ENCODE results near the gene RNU2-63P. TPM values are rescaled to one million over a fixed set of nuclear protein-coding genes. Genes with fewer than 3 reads are reported as not detected.

Gene RNU2-63P
- 1,165 and 1,374 TPM in 2 replicates for total RNA-seq (2014; rRNA removed; shearing (Covaris generic))

DNA sequence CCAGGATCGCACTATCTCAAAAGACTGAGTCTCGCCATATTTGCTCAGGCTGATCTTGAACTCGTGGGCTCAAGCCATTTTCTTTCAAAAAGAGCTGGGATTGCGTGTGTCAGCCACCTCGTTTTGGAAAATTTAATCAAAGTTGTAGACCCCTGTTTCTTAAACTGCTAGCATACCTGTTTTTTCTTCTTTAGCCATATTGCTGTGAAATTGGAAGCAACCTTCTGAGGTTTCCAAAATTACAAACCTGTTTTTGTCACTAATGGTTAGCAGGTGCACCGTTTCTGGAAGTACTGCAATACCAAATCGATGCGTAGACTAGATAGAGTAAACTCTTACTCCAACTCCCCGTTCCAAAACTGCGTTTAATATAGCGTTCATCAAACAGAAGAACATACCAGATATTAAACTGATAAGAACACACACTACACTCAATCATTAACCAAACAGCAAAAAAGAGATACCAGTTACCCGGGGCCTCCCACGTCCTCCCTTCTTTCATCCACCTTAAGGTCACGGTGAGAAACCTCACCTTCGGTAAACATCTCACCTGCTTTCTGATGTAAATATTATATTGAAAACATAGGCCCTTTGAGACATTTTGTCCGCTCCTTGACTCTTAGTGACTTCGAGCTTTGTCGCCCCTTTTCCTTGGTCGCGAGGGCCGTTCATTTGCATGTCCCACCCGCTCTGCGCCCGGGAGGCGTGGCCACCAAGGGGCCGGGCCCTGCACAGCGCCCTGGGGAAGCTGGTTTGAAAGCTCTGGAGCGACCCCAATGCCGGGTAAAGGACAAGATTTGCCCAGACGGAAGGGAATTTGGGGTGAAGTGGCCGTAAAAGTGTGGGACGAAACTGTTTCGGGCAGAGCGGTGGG is at the start of gene RNU2-63P:
RNU2-63P (minus strand) TSS at position 462 of the 874 bp plus-strand sequence.
- Histone ChIP-seq H3K4me3 (ENCODE audit: insufficient read depth, low read depth, low read length) (peak within 1 kb of the TSS; percentile 49), H3K36me3 (replicated peaks; ENCODE audit: control insufficient read depth, insufficient read depth, low read length) (no peaks in the 10 kb centered on the region), H3K27me3 (ENCODE audit: control insufficient read depth, insufficient read depth, low read length) (no peaks in the 10 kb centered on the region)
- DNase-seq: peak; percentile 84

GRCh38 chr2:88061295-88061694 is 44.9 kb upstream of the RNU2-63P start:
- Histone ChIP-seq H3K27me3 (ENCODE audit: control insufficient read depth, insufficient read depth, low read length) (no peaks in the 10 kb centered on the region), H3K4me3 (ENCODE audit: insufficient read depth, low read depth, low read length) (no peak overlapping the region), H3K36me3 (replicated peaks; ENCODE audit: control insufficient read depth, insufficient read depth, low read length) (no peaks in the 10 kb centered on the region)
- no peak for DNase-seq

GRCh38 chr2:88060907-88061275 is 44.5 kb upstream of the RNU2-63P start:
- no peak for DNase-seq
- H3K27me3 ChIP-seq (ENCODE audit: control insufficient read depth, insufficient read depth, low read length): no peaks in the 10 kb centered on the region
- H3K36me3 ChIP-seq (replicated peaks; ENCODE audit: control insufficient read depth, insufficient read depth, low read length): no peaks in the 10 kb centered on the region
- no peak overlapping the region for H3K4me3 ChIP-seq (ENCODE audit: insufficient read depth, low read depth, low read length)

GRCh38 chr2:88059979-88060906 is 43.9 kb upstream of the RNU2-63P start:
- Histone ChIP-seq H3K36me3 (replicated peaks; ENCODE audit: control insufficient read depth, insufficient read depth, low read length) (no peaks in the 10 kb centered on the region), H3K4me3 (ENCODE audit: insufficient read depth, low read depth, low read length) (no peak overlapping the region), H3K27me3 (ENCODE audit: control insufficient read depth, insufficient read depth, low read length) (no peaks in the 10 kb centered on the region)
- DNase-seq: peak; percentile 70

- DNase-seq: no peak
- H3K27me3 ChIP-seq (ENCODE audit: control insufficient read depth, insufficient read depth, low read length): no peaks in the 10 kb centered on the region
- no peak overlapping the region for H3K4me3 ChIP-seq (ENCODE audit: insufficient read depth, low read depth, low read length)
- H3K36me3 ChIP-seq (replicated peaks; ENCODE audit: control insufficient read depth, insufficient read depth, low read length): no peaks in the 10 kb centered on the region
Measured at GRCh38 chr2:88058191-88058590, 41.8 kb upstream of the RNU2-63P start.

- DNase-seq: no peak
- Histone ChIP-seq H3K36me3 (replicated peaks; ENCODE audit: control insufficient read depth, insufficient read depth, low read length) (no peaks in the 10 kb centered on the region), H3K27me3 (ENCODE audit: control insufficient read depth, insufficient read depth, low read length) (no peaks in the 10 kb centered on the region), H3K4me3 (ENCODE audit: insufficient read depth, low read depth, low read length) (no peak overlapping the region)
Measured at GRCh38 chr2:88057437-88057844, 41.1 kb upstream of the RNU2-63P start.

DNA sequence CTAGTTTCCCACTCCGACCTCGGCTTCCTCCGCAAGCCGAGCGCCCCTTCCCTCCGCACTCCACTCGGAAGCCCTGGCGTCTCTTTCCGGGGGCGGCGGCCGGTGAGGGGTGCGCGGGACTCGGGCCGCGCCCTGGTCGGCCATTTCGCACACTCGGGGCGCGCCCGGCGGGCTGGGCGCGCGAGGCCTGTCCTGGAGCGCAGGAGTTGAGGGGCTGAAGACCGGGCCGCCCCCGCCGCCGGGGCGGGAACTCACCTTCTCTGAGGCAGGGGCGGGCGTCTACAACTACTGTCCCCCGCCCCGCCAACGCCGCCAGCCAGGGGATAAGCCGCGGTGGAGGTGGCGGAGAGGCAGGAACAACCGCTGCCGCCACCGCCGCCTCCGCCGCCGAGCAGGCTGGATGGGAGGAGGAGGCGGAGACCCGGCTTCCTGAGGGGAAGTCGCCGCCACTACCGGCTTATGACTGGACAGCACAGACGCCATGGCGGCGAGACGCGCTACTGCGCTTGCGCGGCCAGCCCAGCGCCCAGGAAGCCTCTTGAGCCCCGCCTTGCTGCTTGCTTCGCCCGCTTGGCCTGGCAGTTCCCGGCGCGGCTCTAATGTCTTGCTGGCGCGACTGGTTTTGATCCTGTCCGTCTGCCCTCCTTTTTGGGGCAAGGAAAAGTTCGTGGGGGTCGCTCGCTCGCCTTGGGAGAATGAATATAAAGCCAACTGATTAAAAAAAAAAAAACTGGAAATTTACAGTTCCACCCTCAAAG is 39.2 kb upstream of the RNU2-63P start, which contains the start of gene KRCC1:
KRCC1 (minus strand) TSS at position 413 of the 758 bp plus-strand sequence. CDS start 27,220 bp downstream, outside the sequence.
- H3K27me3 ChIP-seq (ENCODE audit: control insufficient read depth, insufficient read depth, low read length): no peaks in the 10 kb centered on the region
- peak; percentile 95 for DNase-seq

GRCh38 chr2:88054782-88055370 is 38.5 kb upstream of the RNU2-63P start:
- DNase-seq: peak; percentile 67
- no peaks in the 10 kb centered on the region for H3K36me3 ChIP-seq (replicated peaks; ENCODE audit: control insufficient read depth, insufficient read depth, low read length)
- no peaks in the 10 kb centered on the region for H3K27me3 ChIP-seq (ENCODE audit: control insufficient read depth, insufficient read depth, low read length)
- H3K4me3 ChIP-seq (ENCODE audit: insufficient read depth, low read depth, low read length): peak overlapping the region; percentile 76

More for the DNA sequence above, 39.2 kb upstream of the RNU2-63P start, which contains the start of gene KRCC1:
- H3K36me3 ChIP-seq (replicated peaks; ENCODE audit: control insufficient read depth, insufficient read depth, low read length): no peaks in the 10 kb centered on the region
- H3K4me3 ChIP-seq (ENCODE audit: insufficient read depth, low read depth, low read length): peak within 1 kb of the TSS; percentile 76

DNA sequence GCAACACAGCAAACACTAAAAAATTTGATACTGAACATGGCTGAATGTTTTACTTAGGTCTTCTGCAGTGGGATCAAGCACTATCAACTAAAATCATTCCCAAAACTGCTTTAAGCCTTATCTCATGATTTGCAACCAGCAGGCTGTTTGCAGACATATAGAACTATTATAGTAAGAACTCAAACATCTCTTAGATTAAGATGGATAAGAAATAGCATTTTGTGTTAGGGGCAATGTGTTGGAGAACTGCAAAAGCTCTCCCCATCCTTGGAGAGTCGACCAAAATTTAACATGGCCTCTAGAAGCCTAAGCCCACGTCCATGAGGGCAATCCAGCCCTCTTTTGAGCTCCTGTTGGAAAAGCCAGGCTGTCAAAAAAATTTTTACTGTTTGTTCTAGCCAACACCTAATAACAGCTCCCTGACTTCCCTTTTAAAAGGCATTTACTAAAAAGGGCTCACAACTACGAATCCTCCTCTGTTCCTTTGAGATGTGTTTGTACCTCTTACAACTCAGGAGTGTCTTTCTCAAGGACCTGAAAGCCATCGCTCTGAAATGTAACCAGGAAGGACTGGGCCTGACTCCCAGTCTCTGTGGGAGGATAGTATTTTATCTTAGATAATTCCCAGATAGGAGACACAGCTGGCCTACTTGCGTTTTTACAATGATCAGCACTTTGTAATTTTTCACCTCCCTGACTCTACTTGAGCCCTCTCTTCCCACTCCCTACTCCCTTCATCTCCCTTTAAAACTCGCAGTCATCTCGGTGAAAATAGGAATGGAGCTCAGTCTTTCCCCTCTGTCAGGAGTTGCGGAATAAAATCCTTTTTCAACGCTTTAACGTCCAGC is 37.8 kb upstream of the RNU2-63P start:
- no peaks in the 10 kb centered on the region for H3K27me3 ChIP-seq (ENCODE audit: control insufficient read depth, insufficient read depth, low read length)
- DNase-seq: no peak

DNA sequence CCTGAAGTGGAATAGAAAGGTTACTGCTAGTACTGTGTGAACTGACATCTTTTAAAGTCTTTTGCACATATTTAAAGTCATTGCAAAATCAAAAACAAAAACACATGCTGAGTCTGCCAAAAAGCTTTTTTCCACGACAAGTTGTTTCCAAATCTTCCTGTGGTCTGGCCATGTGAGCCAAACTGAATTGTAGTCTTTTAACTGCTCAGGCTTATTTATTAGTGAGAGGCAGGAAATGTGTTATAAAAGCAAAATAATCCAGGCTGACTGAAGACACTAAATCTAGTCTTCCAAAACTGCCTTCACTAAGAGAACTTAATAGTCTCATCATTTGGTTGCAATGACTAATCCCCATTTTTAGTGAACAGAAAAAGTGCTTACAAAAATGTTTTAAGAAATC is 36.9 kb upstream of the RNU2-63P start:
- Histone ChIP-seq H3K4me3 (ENCODE audit: insufficient read depth, low read depth, low read length) (no peak overlapping the region), H3K36me3 (replicated peaks; ENCODE audit: control insufficient read depth, insufficient read depth, low read length) (no peaks in the 10 kb centered on the region), H3K27me3 (ENCODE audit: control insufficient read depth, insufficient read depth, low read length) (no peaks in the 10 kb centered on the region)
- DNase-seq: no peak

More for the DNA sequence above, 37.8 kb upstream of the RNU2-63P start:
- peak overlapping the region; percentile 76 for H3K4me3 ChIP-seq (ENCODE audit: insufficient read depth, low read depth, low read length)
- H3K36me3 ChIP-seq (replicated peaks; ENCODE audit: control insufficient read depth, insufficient read depth, low read length): no peaks in the 10 kb centered on the region

- no peak overlapping the region for H3K4me3 ChIP-seq (ENCODE audit: insufficient read depth, low read depth, low read length)
- no peaks in the 10 kb centered on the region for H3K36me3 ChIP-seq (replicated peaks; ENCODE audit: control insufficient read depth, insufficient read depth, low read length)
- H3K27me3 ChIP-seq (ENCODE audit: control insufficient read depth, insufficient read depth, low read length): no peaks in the 10 kb centered on the region
- no peak for DNase-seq
Measured at GRCh38 chr2:88051792-88052191, 35.4 kb upstream of the RNU2-63P start.

DNA sequence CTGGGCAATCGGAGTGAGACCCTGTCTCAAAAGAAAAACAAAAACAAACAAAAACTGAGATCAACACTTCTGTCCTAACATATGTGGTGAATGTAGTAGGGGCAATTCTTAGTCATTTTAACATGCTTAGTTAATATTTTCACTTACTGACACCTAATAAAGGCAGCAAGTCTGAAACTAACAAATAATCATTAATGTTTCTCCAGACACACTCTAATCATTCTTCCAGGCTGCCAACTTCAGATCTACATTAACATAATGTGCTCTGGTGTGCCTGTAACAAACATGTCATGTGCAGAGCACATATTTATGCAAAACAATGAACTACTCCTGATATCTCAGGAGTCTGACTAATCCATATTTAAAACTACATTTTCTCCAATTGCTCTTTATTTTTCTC is 33.3 kb upstream of the RNU2-63P start:
- H3K4me3 ChIP-seq (ENCODE audit: insufficient read depth, low read depth, low read length): no peak overlapping the region
- no peaks in the 10 kb centered on the region for H3K36me3 ChIP-seq (replicated peaks; ENCODE audit: control insufficient read depth, insufficient read depth, low read length)
- no peak for DNase-seq
- no peaks in the 10 kb centered on the region for H3K27me3 ChIP-seq (ENCODE audit: control insufficient read depth, insufficient read depth, low read length)

DNA sequence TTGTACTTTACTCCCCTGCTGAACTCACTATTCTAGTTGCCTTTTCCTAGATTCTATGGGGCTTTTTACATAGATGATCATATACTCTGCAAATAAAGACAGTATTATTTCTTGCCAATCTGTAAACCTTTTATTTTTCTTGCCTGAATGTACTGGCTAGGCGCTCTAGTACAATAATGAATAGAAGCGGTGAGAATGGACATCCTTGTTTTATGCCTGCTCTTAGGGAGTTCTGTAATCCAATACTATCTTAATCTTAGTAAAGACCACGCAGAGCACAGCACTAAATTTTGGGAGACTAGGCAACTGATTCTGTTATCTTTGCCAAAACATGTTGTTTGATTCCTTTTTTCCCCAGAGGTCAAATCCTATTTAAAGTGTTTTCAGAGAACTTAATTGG is 32.2 kb upstream of the RNU2-63P start:
- Histone ChIP-seq H3K36me3 (replicated peaks; ENCODE audit: control insufficient read depth, insufficient read depth, low read length) (no peaks in the 10 kb centered on the region), H3K27me3 (ENCODE audit: control insufficient read depth, insufficient read depth, low read length) (no peaks in the 10 kb centered on the region), H3K4me3 (ENCODE audit: insufficient read depth, low read depth, low read length) (no peak overlapping the region)
- no peak for DNase-seq
